Naive B cell (primary cell): ENCODE data around the gene SPPL3. TPM values are rescaled to one million over a fixed set of nuclear protein-coding genes. Genes with fewer than 3 reads are reported as not detected.
"Not testable (repeated sequence)": the region's sequence is repeated elsewhere in the genome, so short reads cannot be mapped to it uniquely, and the experiment has no call there.

Experiments used
- ATAC-seq, 2 donors: fragments of 150-1000 bp; cut with Tn5 transposase; 2 replicates each; pipeline ENCODE4 v1.10.0; 2021; ENCODE audit warnings: low read depth in 2 of 2, mild to moderate bottlenecking in 2 of 2, moderate library complexity in 2 of 2
- DNase-seq: peaks from one replicate; pipeline ENCODE4 v3.0.0; 2022
- H3K27ac Mint-ChIP-seq, 6 donors: one replicate each; pipeline ENCODE4 v1.8.0; 2020 to 2022; ENCODE audit warnings: mild to moderate bottlenecking in 6 of 6, mixed read lengths in 6 of 6, moderate library complexity in 5 of 6, inconsistent platforms in 2 of 6
- H3K27me3 Mint-ChIP-seq, 3 donors: one replicate each; pipeline ENCODE4 v1.8.0; 2021 to 2022; ENCODE audit warnings: mixed read lengths in 3 of 3, mild to moderate bottlenecking in 1 of 3
- H3K36me3 Mint-ChIP-seq, 2 donors: one replicate each; pipeline ENCODE4 v1.8.0; 2020 to 2022; ENCODE audit warnings: mixed read lengths in 2 of 2, inconsistent platforms in 1 of 2, mild to moderate bottlenecking in 1 of 2
- H3K4me1 Mint-ChIP-seq, 3 donors: one replicate each; pipeline ENCODE4 v1.8.0; 2020 to 2022; ENCODE audit warnings: mixed read lengths in 3 of 3, inconsistent platforms in 1 of 3, mild to moderate bottlenecking in 1 of 3, moderate library complexity in 1 of 3
- H3K4me3 Mint-ChIP-seq, 8 donors: one replicate each; pipeline ENCODE4 v1.8.0; 2020 to 2022; ENCODE audit warnings: mild to moderate bottlenecking in 8 of 8, mixed read lengths in 8 of 8, moderate library complexity in 8 of 8, inconsistent platforms in 2 of 8
- H3K9me3 Mint-ChIP-seq, 7 donors: one replicate each; pipeline ENCODE4 v1.8.0; 2020 to 2022; ENCODE audit warnings: mixed read lengths in 7 of 7, mild to moderate bottlenecking in 5 of 7, inconsistent platforms in 2 of 7, moderate library complexity in 1 of 7
- polyA plus RNA-seq, 6 donors: library from polyadenylated mRNA; unstranded; fragments of 300-500 nt; fragmentation: Illumina TruSeq; gene quantifications; one replicate each; pipeline ENCODE4 v1.2.3, GENCODE V29; 2021; ENCODE audit warnings: low read depth in 6 of 6

The SPPL3 gene
- polyA plus RNA-seq, 6 donors from 2014 or later: 17.5 to 47.5 (median 30.1) TPM

- DNase-seq: no peak
- H3K27ac Mint-ChIP-seq: peak overlapping the region in 2 of 6 donors; percentile 70 to 73
- H3K4me3 Mint-ChIP-seq: no peak overlapping the region
- no peaks in the 10 kb centered on the region for H3K9me3 Mint-ChIP-seq
- H3K4me1 Mint-ChIP-seq: peaks cover 40 to 57% (median 55%) of the 10 kb centered on the region in 3 donors
- H3K27me3 Mint-ChIP-seq: no peaks in the 10 kb centered on the region
- peaks cover 0 to 4% of the 10 kb centered on the region in 2 donors for H3K36me3 Mint-ChIP-seq
- ATAC-seq: no peak
These were observed 60.7 kb downstream of the SPPL3 start for GRCh38 chr12:120843472-120843871.

- Mint-ChIP-seq H3K36me3 (peaks cover 0 to 4% of the 10 kb centered on the region in 2 donors), H3K9me3 (no peaks in the 10 kb centered on the region), H3K4me1 (peaks cover 33 to 53% (median 51%) of the 10 kb centered on the region in 3 donors), H3K27ac (peak overlapping the region in 2 of 6 donors; percentile 32 to 73), H3K27me3 (no peaks in the 10 kb centered on the region), H3K4me3 (no peak overlapping the region)
- DNase-seq (no peak), ATAC-seq (no peak)
These were observed 61.6 kb downstream of the SPPL3 start for GRCh38 chr12:120842595-120842994.

- Mint-ChIP-seq H3K4me3 (no peak overlapping the region), H3K4me1 (peaks cover 26 to 45% (median 44%) of the 10 kb centered on the region in 3 donors), H3K9me3 (no peaks in the 10 kb centered on the region), H3K36me3 (peaks cover 0 to 4% of the 10 kb centered on the region in 2 donors), H3K27me3 (no peaks in the 10 kb centered on the region), H3K27ac (peak overlapping the region in 1 of 6 donors; percentile 62)
- ATAC-seq (no peak), DNase-seq (no peak)
These were observed 62.6 kb downstream of the SPPL3 start for GRCh38 chr12:120841525-120841924.

GRCh38 chr12:120839503-120839902, 64.7 kb downstream of the SPPL3 start:
- DNase-seq (no peak), ATAC-seq (no peak)
- Mint-ChIP-seq H3K4me3 (no peak overlapping the region), H3K36me3 (peaks cover 0 to 4% of the 10 kb centered on the region in 2 donors), H3K27ac (no peak overlapping the region), H3K27me3 (no peaks in the 10 kb centered on the region), H3K9me3 (no peaks in the 10 kb centered on the region), H3K4me1 (peaks cover 39 to 51% (median 50%) of the 10 kb centered on the region in 3 donors)

- not testable (repeated sequence) for DNase-seq, H3K27me3 Mint-ChIP-seq, H3K36me3 Mint-ChIP-seq, ATAC-seq, H3K9me3 Mint-ChIP-seq, H3K4me3 Mint-ChIP-seq
- Mint-ChIP-seq H3K4me1 (peaks cover 36 to 51% (median 50%) of the 10 kb centered on the region in 3 donors), H3K27ac (peak overlapping the region in 1 of 6 donors; percentile 34)
These were observed 65.4 kb downstream of the SPPL3 start for GRCh38 chr12:120838629-120839383.

GRCh38 chr12:120836114-120836684, 68.0 kb downstream of the SPPL3 start:
- no peak for ATAC-seq
- Mint-ChIP-seq H3K9me3 (no peaks in the 10 kb centered on the region), H3K4me3 (peak overlapping the region in 2 of 8 donors; percentile 6 to 52), H3K27ac (peak overlapping the region in 4 of 6 donors; percentile 1 to 51 (median 24)), H3K4me1 (peaks cover 31 to 55% (median 44%) of the 10 kb centered on the region in 3 donors), H3K27me3 (no peaks in the 10 kb centered on the region), H3K36me3 (peaks cover 0 to 4% of the 10 kb centered on the region in 2 donors)
- DNase-seq: no peak

GRCh38 chr12:120835657-120836056, 68.5 kb downstream of the SPPL3 start:
- Mint-ChIP-seq H3K36me3 (peaks cover 0 to 4% of the 10 kb centered on the region in 2 donors), H3K4me1 (peaks cover 37 to 60% (median 49%) of the 10 kb centered on the region in 3 donors), H3K9me3 (no peaks in the 10 kb centered on the region), H3K27ac (peak overlapping the region; percentile 46 to 84 (median 71)), H3K4me3 (peak overlapping the region in 7 of 8 donors; percentile 6 to 67 (median 52)), H3K27me3 (no peaks in the 10 kb centered on the region)
- ATAC-seq: peak in 1 of 2 donors; percentile 27
- no peak for DNase-seq

- Mint-ChIP-seq H3K9me3 (no peaks in the 10 kb centered on the region), H3K4me1 (peaks cover 35 to 59% (median 52%) of the 10 kb centered on the region in 3 donors), H3K27ac (peak overlapping the region; percentile 29 to 84 (median 71)), H3K4me3 (peak overlapping the region in 7 of 8 donors; percentile 6 to 67 (median 52)), H3K27me3 (no peaks in the 10 kb centered on the region), H3K36me3 (peaks cover 0 to 2% of the 10 kb centered on the region in 2 donors)
- ATAC-seq (peak in 1 of 2 donors; percentile 25), DNase-seq (no peak)
These were observed 68.9 kb downstream of the SPPL3 start for GRCh38 chr12:120835304-120835612.

DNA sequence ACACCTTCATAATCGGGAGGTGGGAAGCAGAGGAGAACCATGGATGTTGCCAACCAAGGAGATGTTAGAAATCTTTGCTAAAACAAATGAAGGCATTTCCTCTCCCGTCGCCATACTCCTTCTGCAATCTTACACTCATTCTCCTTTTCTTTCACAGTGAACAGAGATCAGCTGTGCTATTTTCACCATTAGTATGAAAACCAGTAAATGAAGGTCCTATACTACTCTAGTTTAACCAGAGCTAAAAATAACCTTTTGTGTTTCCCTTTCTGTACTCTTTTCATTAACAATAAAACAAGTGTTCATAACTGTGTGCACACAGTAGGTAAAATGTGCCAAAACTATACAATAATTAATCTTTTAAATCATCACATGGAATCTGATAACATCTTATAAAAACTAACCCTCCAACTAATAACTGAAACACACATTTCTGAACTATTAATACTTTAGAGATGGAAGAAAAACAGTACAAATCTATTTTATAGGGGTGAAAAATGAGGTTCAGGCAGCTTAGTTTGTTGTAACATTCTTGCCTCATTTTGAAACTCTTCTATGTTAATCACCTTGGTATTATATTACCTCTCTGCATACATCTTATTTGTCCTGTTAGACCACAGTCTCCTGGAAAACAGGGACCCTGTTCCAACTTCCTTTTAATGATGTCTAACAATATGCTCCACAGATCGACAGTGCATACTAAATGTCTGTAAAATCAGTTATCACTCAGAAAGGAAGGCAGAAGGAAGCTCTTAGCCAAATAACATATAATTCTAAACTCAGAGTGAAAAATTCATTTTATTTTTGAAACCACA, 69.5 kb downstream of the SPPL3 start:
- peak; percentile 7 to 14 for ATAC-seq
- no peaks in the 10 kb centered on the region for H3K27me3 Mint-ChIP-seq
- DNase-seq: no peak
- H3K4me1 Mint-ChIP-seq: peaks cover 37 to 60% (median 52%) of the 10 kb centered on the region in 3 donors
- no peaks in the 10 kb centered on the region for H3K9me3 Mint-ChIP-seq
- H3K27ac Mint-ChIP-seq: peak overlapping the region; percentile 29 to 84 (median 71)
- peak overlapping the region in 6 of 8 donors; percentile 23 to 67 (median 58) for H3K4me3 Mint-ChIP-seq
- no peaks in the 10 kb centered on the region for H3K36me3 Mint-ChIP-seq

DNA sequence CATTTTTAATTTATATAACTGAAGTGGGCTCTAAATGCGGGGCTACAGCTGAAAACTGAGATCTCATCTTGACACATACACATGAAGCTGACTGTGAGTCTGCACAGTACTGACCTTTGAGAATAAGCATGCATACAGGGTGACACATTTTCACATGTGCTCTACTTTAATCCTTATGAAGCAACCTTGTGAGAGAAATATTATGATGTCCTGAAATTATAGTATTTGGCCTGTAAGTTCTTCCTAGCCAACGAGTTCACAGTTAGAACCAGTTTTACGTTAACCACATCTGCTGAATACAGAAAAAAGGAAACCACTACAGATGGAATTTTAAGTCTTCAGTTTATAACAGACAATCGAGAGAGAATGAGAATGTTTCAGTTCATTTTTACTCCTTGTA, 70.3 kb downstream of the SPPL3 start:
- peaks cover 37 to 67% (median 52%) of the 10 kb centered on the region in 3 donors for H3K4me1 Mint-ChIP-seq
- peak overlapping the region in 5 of 8 donors; percentile 4 to 66 (median 32) for H3K4me3 Mint-ChIP-seq
- no peaks in the 10 kb centered on the region for H3K36me3 Mint-ChIP-seq
- DNase-seq: no peak
- H3K27ac Mint-ChIP-seq: peak overlapping the region in 3 of 6 donors; percentile 8 to 56 (median 40)
- ATAC-seq: no peak
- H3K9me3 Mint-ChIP-seq: no peaks in the 10 kb centered on the region
- no peaks in the 10 kb centered on the region for H3K27me3 Mint-ChIP-seq

- Mint-ChIP-seq H3K9me3 (no peaks in the 10 kb centered on the region), H3K36me3 (no peaks in the 10 kb centered on the region), H3K27me3 (no peaks in the 10 kb centered on the region), H3K27ac (no peak overlapping the region), H3K4me3 (no peak overlapping the region), H3K4me1 (peaks cover 41 to 73% (median 47%) of the 10 kb centered on the region in 3 donors)
- ATAC-seq (no peak), DNase-seq (no peak)
These were observed 71.4 kb downstream of the SPPL3 start for GRCh38 chr12:120832737-120833136.

GRCh38 chr12:120831648-120832267, 72.4 kb downstream of the SPPL3 start:
- Mint-ChIP-seq H3K27me3 (no peaks in the 10 kb centered on the region), H3K27ac (peak overlapping the region in 3 of 6 donors; percentile 3 to 33 (median 6)), H3K4me3 (no peak overlapping the region), H3K9me3 (no peaks in the 10 kb centered on the region), H3K36me3 (no peaks in the 10 kb centered on the region), H3K4me1 (peaks cover 44 to 78% (median 48%) of the 10 kb centered on the region in 3 donors)
- DNase-seq: no peak
- ATAC-seq: no peak

DNA sequence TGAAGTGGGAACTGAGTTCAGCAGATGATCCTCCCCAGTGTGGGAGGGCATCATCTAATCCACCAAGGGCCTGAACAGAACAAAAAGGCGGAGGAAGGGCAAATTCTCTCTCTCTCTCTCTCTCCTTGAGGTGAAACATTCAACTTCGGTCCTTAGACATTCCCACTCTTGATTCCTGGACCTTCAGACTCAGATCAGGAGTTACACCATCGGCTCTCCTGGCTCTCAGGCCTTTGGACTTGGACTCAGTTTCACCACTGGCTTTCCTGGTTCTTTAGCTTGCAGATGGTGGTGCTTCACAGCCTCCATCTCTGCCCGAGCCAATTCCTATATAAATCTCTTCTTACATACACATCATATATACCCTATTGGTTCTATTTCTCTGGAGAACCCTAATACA, 73.2 kb downstream of the SPPL3 start:
- Mint-ChIP-seq H3K4me3 (no peak overlapping the region), H3K27ac (peak overlapping the region in 2 of 6 donors; percentile 3 to 85), H3K36me3 (no peaks in the 10 kb centered on the region), H3K9me3 (no peaks in the 10 kb centered on the region), H3K4me1 (peaks cover 39 to 79% (median 46%) of the 10 kb centered on the region in 3 donors), H3K27me3 (no peaks in the 10 kb centered on the region)
- DNase-seq: no peak
- ATAC-seq: no peak
